Thyroid gland (tissue), 4 donors: Measurements from ENCODE around the gene VAPA. TPM values are rescaled to one million over a fixed set of nuclear protein-coding genes. Genes with fewer than 3 reads are reported as not detected.

Experiments used
- DNase-seq, 2 donors: peaks; one replicate each; pipeline ENCODE4 v3.0.0-alpha.2; 2019
- H3K27ac ChIP-seq, 3 donors: fragments of 200-600 bp; sonication (generic); 1 replicate in 2 of 3; 2 replicates in 1 of 3; pipeline ENCODE4 v1.5.1; 2016 to 2019; ENCODE audit warnings: mild to moderate bottlenecking in 1 of 3, moderate library complexity in 1 of 3
- H3K27me3 ChIP-seq: fragments of 200-600 bp; sonication (generic); one replicate; pipeline ENCODE4 v1.5.1; 2019
- H3K36me3 ChIP-seq, 2 donors: fragments of 200-600 bp; sonication (generic); one replicate each; pipeline ENCODE4 v1.5.1; 2016 to 2019
- H3K4me1 ChIP-seq, 2 donors: fragments of 200-600 bp; sonication (generic); one replicate each; pipeline ENCODE4 v1.5.1; 2017 to 2019
- H3K4me3 ChIP-seq, 3 donors: fragments of 200-600 bp; sonication (generic); replicated peaks in 1 of 3; 1 replicate in 2 of 3; 2 replicates in 1 of 3; pipeline ENCODE4 v1.5.1; 2016; ENCODE audit warnings: mild to moderate bottlenecking in 1 of 3
- H3K9me3 ChIP-seq: fragments of 200-600 bp; sonication (generic); one replicate; pipeline ENCODE4 v1.5.1; 2017
- CTCF ChIP-seq, 6 experiments: fragments of 200-600 bp in 3 of 6; fragments of 450-650 bp in 3 of 6; sonication (generic) in 3 of 6; IDR thresholded peaks; one replicate each; pipeline ENCODE4 v1.5.1; 2016 to 2019; ENCODE audit warnings: antibody characterized with exemption in 6 of 6, mild to moderate bottlenecking in 2 of 6, inconsistent platforms in 1 of 6, moderate library complexity in 1 of 6
- POLR2A ChIP-seq, 2 donors: fragments of 450-650 bp; IDR thresholded peaks; one replicate each; pipeline ENCODE4 v1.6.1; 2017; ENCODE audit warnings: antibody characterized with exemption in 2 of 2, mild to moderate bottlenecking in 2 of 2, moderate library complexity in 1 of 2
- WGBS, 2 donors: methylation state at CpG; one replicate each; pipeline ENCODE4 v1.1.5; 2017; 5-methylcytosine and 5-hydroxymethylcytosine counted together
- intact Hi-C: fragments of 100-400 bp; cut with DNase I; formaldehyde crosslinking; loops from one replicate; pipeline ENCODE4 v1.15.1; 2023
- total RNA-seq, 4 donors: library from RNA; depleted of rRNA; stranded (reverse); fragments of >200 nt; gene quantifications; one replicate each; pipeline ENCODE4 v1.2.3, GENCODE V29; 2016

VAPA gene
- total RNA-seq, 4 donors from 2014 or later, result 232 to 261 (median 244) TPM

- Histone ChIP-seq H3K27me3 (no peaks in the 10 kb centered on the region), H3K9me3 (no peaks in the 10 kb centered on the region), H3K36me3 (peaks cover 21 to 23% of the 10 kb centered on the region in 2 donors), H3K4me3 (no peak overlapping the region), H3K4me1 (no peaks in the 10 kb centered on the region), H3K27ac (no peak overlapping the region)
- 97 to 98% methylated on average over 3 of the region's 3 CpGs for WGBS, 2 donors
- intact Hi-C loops, result no loop called here
- TF ChIP-seq CTCF (IDR thresholded peaks at IDR 0.05) (no peak), POLR2A (IDR thresholded peaks at IDR 0.05) (no peak)
- no peak for DNase-seq
Measured at GRCh38 chr18:9946831-9947230, 33.0 kb downstream of the VAPA start.

- intact Hi-C loops, result no loop called here
- DNase-seq, result no peak
- peaks cover 23 to 24% of the 10 kb centered on the region in 2 donors for H3K36me3 ChIP-seq
- no peak overlapping the region for H3K4me3 ChIP-seq
- H3K9me3 ChIP-seq, result no peaks in the 10 kb centered on the region
- no peaks in the 10 kb centered on the region for H3K4me1 ChIP-seq
- no peak for TF ChIP-seq CTCF (IDR thresholded peaks at IDR 0.05)
- TF ChIP-seq POLR2A (IDR thresholded peaks at IDR 0.05), result no peak
- no peaks in the 10 kb centered on the region for H3K27me3 ChIP-seq
- WGBS, 2 donors, result 79 to 85% methylated on average over 1 of the region's 1 CpG
- H3K27ac ChIP-seq, result no peak overlapping the region
Measured at GRCh38 chr18:9947248-9947647, 33.4 kb downstream of the VAPA start.

GRCh38 chr18:9949315-9949714 is 35.5 kb downstream of the VAPA start:
- no peak overlapping the region for H3K27ac ChIP-seq

GRCh38 chr18:9949861-9950260 is 36.0 kb downstream of the VAPA start:
- intact Hi-C loops, result no loop called here
- Histone ChIP-seq H3K9me3 (no peaks in the 10 kb centered on the region), H3K27ac (no peak overlapping the region), H3K4me3 (no peak overlapping the region), H3K36me3 (peaks cover 32 to 36% of the 10 kb centered on the region in 2 donors), H3K27me3 (no peaks in the 10 kb centered on the region), H3K4me1 (no peaks in the 10 kb centered on the region)
- DNase-seq, result no peak
- WGBS, 2 donors, result 96 to 97% methylated on average over 5 of the region's 5 CpGs
- TF ChIP-seq CTCF (IDR thresholded peaks at IDR 0.05) (no peak), POLR2A (IDR thresholded peaks at IDR 0.05) (no peak)

More at GRCh38 chr18:9949315-9949714, 35.5 kb downstream of the VAPA start:
- 92 to 96% methylated on average over 2 of the region's 2 CpGs for WGBS, 2 donors
- DNase-seq, result no peak
- no peaks in the 10 kb centered on the region for H3K4me1 ChIP-seq
- no peak for TF ChIP-seq POLR2A (IDR thresholded peaks at IDR 0.05)
- no peak for TF ChIP-seq CTCF (IDR thresholded peaks at IDR 0.05)
- H3K36me3 ChIP-seq, result peaks cover 32 to 34% of the 10 kb centered on the region in 2 donors
- no peaks in the 10 kb centered on the region for H3K27me3 ChIP-seq
- H3K9me3 ChIP-seq, result no peaks in the 10 kb centered on the region
- intact Hi-C loops, result no loop called here
- no peak overlapping the region for H3K4me3 ChIP-seq

- Histone ChIP-seq H3K27me3 (no peaks in the 10 kb centered on the region), H3K4me1 (no peaks in the 10 kb centered on the region), H3K4me3 (no peak overlapping the region), H3K36me3 (peaks cover 36% of the 10 kb centered on the region in 2 donors), H3K9me3 (no peaks in the 10 kb centered on the region), H3K27ac (no peak overlapping the region)
- whole genome bisulfite sequencing, 2 donors, result 84% methylated on average over 3 of the region's 3 CpGs
- intact Hi-C loops, result no loop called here
- TF ChIP-seq CTCF (IDR thresholded peaks at IDR 0.05), result no peak
- TF ChIP-seq POLR2A (IDR thresholded peaks at IDR 0.05), result no peak
- DNase-seq, result no peak
Measured at GRCh38 chr18:9950289-9951016, 36.6 kb downstream of the VAPA start.
